GM12864 (cell line): Measurements from ENCODE around the gene MBD5.

Source experiments
- DNase-seq: peaks from one replicate; pipeline ENCODE4 v3.0.0-alpha.2; 2011; ENCODE audit warnings: low read depth
- H3K4me3 ChIP-seq: 2 replicates; pipeline ENCODE4 v1.5.1; 2011; ENCODE audit warnings: mild to moderate bottlenecking, low read depth, low read length, control low read depth
- TF ChIP-seq, protein P1 (sequence below): IDR thresholded peaks from 2 replicates; pipeline ENCODE4 v1.5.1; 2011; ENCODE audit warnings: low read depth, mild to moderate bottlenecking, moderate library complexity, low read length, control low read depth, inconsistent platforms; ENCODE audit errors: missing control alignments

MBD5 gene

DNA sequence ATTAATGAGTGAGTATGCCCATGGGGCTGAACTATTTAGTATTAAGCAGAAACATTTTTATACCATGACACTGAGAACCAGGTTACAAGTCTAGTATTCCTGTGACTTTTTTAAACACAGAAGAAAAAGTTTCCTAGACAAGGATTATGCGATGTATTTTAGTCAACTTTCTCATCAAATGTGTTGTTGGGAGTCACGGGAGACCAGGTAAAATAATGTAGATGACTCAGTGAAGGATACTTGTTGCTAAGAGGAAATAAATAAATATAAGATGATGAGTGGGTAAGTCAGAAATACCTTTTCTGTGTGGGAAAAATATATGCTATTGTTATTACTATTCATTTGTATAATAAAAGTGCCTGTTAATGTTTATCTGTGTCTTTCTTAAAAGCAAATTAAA lies 23.4 kb downstream of the MBD5 start:
- no peak for DNase-seq
- TF ChIP-seq, protein P1, sequence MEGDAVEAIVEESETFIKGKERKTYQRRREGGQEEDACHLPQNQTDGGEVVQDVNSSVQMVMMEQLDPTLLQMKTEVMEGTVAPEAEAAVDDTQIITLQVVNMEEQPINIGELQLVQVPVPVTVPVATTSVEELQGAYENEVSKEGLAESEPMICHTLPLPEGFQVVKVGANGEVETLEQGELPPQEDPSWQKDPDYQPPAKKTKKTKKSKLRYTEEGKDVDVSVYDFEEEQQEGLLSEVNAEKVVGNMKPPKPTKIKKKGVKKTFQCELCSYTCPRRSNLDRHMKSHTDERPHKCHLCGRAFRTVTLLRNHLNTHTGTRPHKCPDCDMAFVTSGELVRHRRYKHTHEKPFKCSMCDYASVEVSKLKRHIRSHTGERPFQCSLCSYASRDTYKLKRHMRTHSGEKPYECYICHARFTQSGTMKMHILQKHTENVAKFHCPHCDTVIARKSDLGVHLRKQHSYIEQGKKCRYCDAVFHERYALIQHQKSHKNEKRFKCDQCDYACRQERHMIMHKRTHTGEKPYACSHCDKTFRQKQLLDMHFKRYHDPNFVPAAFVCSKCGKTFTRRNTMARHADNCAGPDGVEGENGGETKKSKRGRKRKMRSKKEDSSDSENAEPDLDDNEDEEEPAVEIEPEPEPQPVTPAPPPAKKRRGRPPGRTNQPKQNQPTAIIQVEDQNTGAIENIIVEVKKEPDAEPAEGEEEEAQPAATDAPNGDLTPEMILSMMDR = no peak
- no peak overlapping the region for H3K4me3 ChIP-seq

DNA sequence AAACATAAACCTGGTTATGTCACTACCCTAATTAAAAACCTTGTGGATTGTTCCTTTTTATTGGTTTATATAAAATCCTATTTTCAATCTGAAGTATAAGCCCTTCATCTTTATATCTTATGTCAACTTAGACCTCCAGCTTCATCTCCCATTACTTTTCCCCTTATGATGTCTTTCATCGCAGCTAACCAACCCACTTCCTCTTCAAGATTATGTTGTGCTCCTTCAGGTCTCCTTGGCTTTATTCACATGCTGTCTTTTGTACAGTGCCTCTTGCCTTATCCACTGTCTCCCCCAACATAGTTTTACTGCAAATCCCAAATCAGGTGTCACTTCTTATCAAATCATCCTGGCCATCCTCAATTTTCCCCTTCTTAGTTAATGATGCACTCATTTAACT lies 25.9 kb downstream of the MBD5 start:
- no peak for DNase-seq
- TF ChIP-seq, protein P1 = no peak
- H3K4me3 ChIP-seq = no peak overlapping the region

DNA sequence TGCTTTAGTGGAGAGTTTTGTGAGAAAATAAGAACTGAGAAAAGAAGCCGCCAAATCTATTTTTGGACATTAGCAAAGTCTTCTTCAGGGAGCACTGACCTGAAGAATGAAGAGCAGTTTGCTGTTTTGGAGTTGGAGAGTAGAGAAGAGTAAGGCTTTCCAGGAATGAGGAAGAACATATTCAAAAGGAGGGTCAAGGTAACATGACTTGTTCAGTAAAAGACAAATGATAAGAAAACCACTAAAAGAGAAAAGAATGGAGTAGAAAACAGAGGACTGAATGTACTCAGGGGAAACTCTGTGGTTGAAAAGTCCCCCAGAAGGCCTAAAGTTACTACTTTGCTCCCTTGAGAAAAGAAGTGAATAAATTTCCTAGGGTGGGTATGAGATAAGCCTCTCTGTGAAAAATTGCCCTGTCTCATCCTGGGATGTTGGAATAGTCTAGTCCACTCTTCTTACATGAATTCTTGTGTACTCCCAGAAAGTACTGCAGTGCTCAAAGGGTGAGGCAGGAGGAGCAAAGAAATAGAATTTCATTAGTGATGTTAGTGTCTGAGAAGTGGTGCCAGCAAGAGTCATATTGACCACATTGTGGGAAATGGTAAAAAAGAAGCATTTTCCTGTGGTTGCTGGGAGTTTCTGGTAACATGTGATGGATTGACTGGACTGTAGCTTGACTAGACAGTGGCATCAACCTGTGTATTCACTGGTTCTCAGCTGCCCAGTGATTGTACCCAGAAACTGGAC lies 27.8 kb downstream of the MBD5 start:
- no peak overlapping the region for H3K4me3 ChIP-seq
- DNase-seq = no peak
- TF ChIP-seq, protein P1 = no peak

DNA sequence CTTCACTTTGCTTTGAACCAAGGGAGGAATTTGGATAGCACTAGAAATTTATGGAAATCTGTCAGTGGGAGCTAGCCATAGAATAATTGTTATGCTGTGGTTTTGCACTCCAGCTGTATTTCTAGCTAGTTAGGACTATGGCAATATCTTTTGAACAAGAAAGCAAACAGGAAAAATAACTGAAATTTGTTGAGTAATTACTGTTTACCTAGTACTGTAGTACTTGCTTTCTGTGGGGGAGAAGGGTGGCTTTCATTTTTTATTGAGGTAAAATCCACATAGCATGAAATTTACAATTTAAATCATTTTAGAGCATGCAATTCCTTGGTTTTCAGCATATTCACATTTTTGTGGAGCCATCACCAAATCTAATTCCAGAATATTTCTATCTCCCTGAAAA lies 28.4 kb downstream of the MBD5 start:
- TF ChIP-seq, protein P1 = no peak
- no peak overlapping the region for H3K4me3 ChIP-seq
- no peak for DNase-seq

DNA sequence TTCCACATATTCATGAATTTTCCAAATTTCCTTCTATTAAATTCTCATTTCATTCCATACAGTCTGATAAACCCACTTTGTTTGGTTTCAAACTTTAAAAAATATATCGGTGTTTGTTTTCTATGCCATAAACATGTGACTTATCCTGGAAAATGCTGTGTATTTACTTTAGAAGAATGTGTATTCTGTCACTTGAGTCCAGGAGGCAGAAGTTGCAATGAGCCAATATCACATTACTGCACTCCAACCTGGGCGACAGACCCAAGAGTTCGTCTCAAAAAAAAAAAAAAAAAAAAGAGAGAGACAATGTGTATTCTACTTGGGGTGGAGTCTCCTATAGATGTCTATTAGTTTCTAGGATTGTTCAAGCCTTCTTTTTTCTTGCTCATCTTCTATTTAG lies 31.8 kb downstream of the MBD5 start:
- TF ChIP-seq, protein P1 = no peak
- DNase-seq = no peak
- H3K4me3 ChIP-seq = no peak overlapping the region

DNA sequence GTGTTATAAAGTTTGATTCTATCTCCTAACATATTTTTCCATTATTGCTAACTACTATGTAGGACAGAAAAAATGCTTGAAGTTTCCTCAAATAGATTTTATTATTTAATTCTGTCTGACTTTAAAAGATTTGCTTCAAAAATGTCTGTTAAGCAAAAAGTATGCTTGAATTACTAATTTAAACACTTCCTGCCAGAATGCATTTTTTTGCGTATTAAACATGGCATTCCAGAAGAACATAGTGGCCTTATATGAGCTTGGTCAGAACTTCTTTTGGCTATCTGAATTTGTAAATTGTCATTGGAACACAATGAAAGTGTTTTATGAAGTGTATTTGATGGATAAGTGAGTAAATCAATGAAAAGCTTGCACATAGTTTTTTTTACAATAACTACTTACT lies 37.8 kb downstream of the MBD5 start:
- no peak overlapping the region for H3K4me3 ChIP-seq
- TF ChIP-seq, protein P1 = no peak
- no peak for DNase-seq

DNA sequence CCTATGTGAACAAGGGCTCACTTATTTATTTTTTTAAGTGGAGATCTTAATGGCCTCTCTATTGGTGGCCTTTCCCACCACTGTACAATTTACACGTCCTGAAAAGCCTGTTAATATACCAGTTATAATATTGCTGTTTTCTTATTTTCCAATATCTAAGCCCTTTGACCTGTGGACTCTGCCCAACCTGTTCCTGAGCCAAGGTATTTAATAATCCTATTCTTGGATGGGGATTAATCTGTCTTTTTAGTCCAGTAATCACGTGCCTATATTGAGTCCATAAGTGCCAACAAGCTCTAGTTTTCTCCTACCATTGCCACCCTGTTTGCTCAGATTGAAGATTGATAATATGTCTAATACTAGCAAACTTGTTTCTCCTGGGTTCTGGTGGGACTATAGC lies 42.7 kb downstream of the MBD5 start:
- no peak for DNase-seq
- TF ChIP-seq, protein P1 = no peak
- no peak overlapping the region for H3K4me3 ChIP-seq
